Thoracic aorta (tissue), 2 donors: ENCODE measurements around the gene FOXP1. TPM values are rescaled to one million over a fixed set of nuclear protein-coding genes. Genes with fewer than 3 reads are reported as not detected.

Experiments
- ATAC-seq: fragments of 150-250 bp; one replicate; pipeline ENCODE4 v1.8.0; 2017; ENCODE audit warnings: low read depth; ENCODE audit not compliant: insufficient number of reproducible peaks, low FRiP score
- DNase-seq: peaks from one replicate; pipeline ENCODE4 v3.0.0-alpha.2; 2020; ENCODE audit warnings: low spot score
- H3K27ac ChIP-seq, 2 donors: fragments of 200-600 bp; sonication (generic); 1 replicate in 1 of 2; 2 replicates in 1 of 2; pipeline ENCODE4 v1.5.1; 2016; ENCODE audit warnings: mild to moderate bottlenecking in 2 of 2, moderate library complexity in 2 of 2
- H3K27me3 ChIP-seq: fragments of 200-600 bp; sonication (generic); replicated peaks from 2 replicates; pipeline ENCODE4 v1.6.0; 2016; ENCODE audit warnings: mild to moderate bottlenecking; ENCODE audit not compliant: insufficient read depth
- H3K36me3 ChIP-seq: fragments of 200-600 bp; sonication (generic); one replicate; pipeline ENCODE4 v1.5.1; 2016
- H3K4me1 ChIP-seq, 2 donors: fragments of 200-600 bp; sonication (generic); 1 replicate in 1 of 2; 2 replicates in 1 of 2; pipeline versions ENCODE4 v1.5.1 to v1.6.0; 2016; ENCODE audit warnings: low read depth in 2 of 2, mild to moderate bottlenecking in 1 of 2; ENCODE audit not compliant: control insufficient read depth in 1 of 2
- H3K4me3 ChIP-seq: fragments of 200-600 bp; sonication (generic); 2 replicates; pipeline ENCODE4 v1.5.1; 2016; ENCODE audit warnings: mild to moderate bottlenecking
- H3K9me3 ChIP-seq: fragments of 200-600 bp; sonication (generic); 2 replicates; pipeline ENCODE4 v1.5.1; 2016
- CTCF ChIP-seq: fragments of 200-600 bp; sonication (generic); IDR thresholded peaks from one replicate; pipeline ENCODE4 v1.5.1; 2019; ENCODE audit warnings: antibody characterized with exemption
- total RNA-seq, 2 donors: library from RNA; depleted of rRNA; stranded (reverse); fragments of >200 nt; gene quantifications; one replicate each; pipeline versions ENCODE4 v1.1.0 to v1.2.3, GENCODE V29; 2016

FOXP1 gene
- total RNA-seq, 2 donors from 2014 or later: 176 to 255 TPM

GRCh38 chr3:71611099-71611498 lies 27.6 kb upstream of the FOXP1 start:
- ATAC-seq: no peak
- TF ChIP-seq CTCF: no peak

GRCh38 chr3:71607364-71607763 lies 23.8 kb upstream of the FOXP1 start:
- DNase-seq (no peak), ATAC-seq (no peak)
- no peaks in the 10 kb centered on the region for H3K36me3 ChIP-seq
- no peaks in the 10 kb centered on the region for H3K9me3 ChIP-seq
- no peaks in the 10 kb centered on the region for H3K4me1 ChIP-seq
- no peak for TF ChIP-seq CTCF
- no peaks in the 10 kb centered on the region for H3K27me3 ChIP-seq
- no peak overlapping the region for H3K4me3 ChIP-seq
- H3K27ac ChIP-seq: no peak overlapping the region

More at GRCh38 chr3:71611099-71611498, 27.6 kb upstream of the FOXP1 start:
- Histone ChIP-seq H3K4me1 (no peaks in the 10 kb centered on the region), H3K27ac (no peak overlapping the region), H3K9me3 (no peaks in the 10 kb centered on the region), H3K27me3 (no peaks in the 10 kb centered on the region), H3K4me3 (no peak overlapping the region), H3K36me3 (no peaks in the 10 kb centered on the region)
- DNase-seq: no peak

- Histone ChIP-seq H3K36me3 (no peaks in the 10 kb centered on the region), H3K4me1 (no peaks in the 10 kb centered on the region), H3K9me3 (no peaks in the 10 kb centered on the region), H3K27me3 (no peaks in the 10 kb centered on the region), H3K4me3 (no peak overlapping the region), H3K27ac (no peak overlapping the region)
- no peak for DNase-seq
- no peak for ATAC-seq
- no peak for TF ChIP-seq CTCF
Observed at GRCh38 chr3:71606582-71606981, 23.1 kb upstream of the FOXP1 start.

GRCh38 chr3:71602256-71602655 lies 18.7 kb upstream of the FOXP1 start:
- no peak for TF ChIP-seq CTCF
- no peak overlapping the region for H3K4me3 ChIP-seq
- no peak for ATAC-seq
- H3K27me3 ChIP-seq: no peaks in the 10 kb centered on the region
- H3K9me3 ChIP-seq: no peaks in the 10 kb centered on the region
- no peak overlapping the region for H3K27ac ChIP-seq
- H3K36me3 ChIP-seq: no peaks in the 10 kb centered on the region
- H3K4me1 ChIP-seq: peaks cover 6 to 7% of the 10 kb centered on the region in 2 donors
- DNase-seq: no peak

- no peaks in the 10 kb centered on the region for H3K27me3 ChIP-seq
- H3K36me3 ChIP-seq: no peaks in the 10 kb centered on the region
- H3K4me1 ChIP-seq: peaks cover 6 to 7% of the 10 kb centered on the region in 2 donors
- no peak overlapping the region for H3K4me3 ChIP-seq
- ATAC-seq (no peak), DNase-seq (no peak)
- H3K9me3 ChIP-seq: no peaks in the 10 kb centered on the region
- H3K27ac ChIP-seq: no peak overlapping the region
- no peak for TF ChIP-seq CTCF
Observed at GRCh38 chr3:71601811-71602210, 18.3 kb upstream of the FOXP1 start.
